ENCODE results near the gene ATP2B2. TPM values are rescaled to one million over a fixed set of nuclear protein-coding genes. Genes with fewer than 3 reads are reported as not detected.

The ATP2B2 gene
- polyA plus RNA-seq, 3 donors, result not detected

DNA sequence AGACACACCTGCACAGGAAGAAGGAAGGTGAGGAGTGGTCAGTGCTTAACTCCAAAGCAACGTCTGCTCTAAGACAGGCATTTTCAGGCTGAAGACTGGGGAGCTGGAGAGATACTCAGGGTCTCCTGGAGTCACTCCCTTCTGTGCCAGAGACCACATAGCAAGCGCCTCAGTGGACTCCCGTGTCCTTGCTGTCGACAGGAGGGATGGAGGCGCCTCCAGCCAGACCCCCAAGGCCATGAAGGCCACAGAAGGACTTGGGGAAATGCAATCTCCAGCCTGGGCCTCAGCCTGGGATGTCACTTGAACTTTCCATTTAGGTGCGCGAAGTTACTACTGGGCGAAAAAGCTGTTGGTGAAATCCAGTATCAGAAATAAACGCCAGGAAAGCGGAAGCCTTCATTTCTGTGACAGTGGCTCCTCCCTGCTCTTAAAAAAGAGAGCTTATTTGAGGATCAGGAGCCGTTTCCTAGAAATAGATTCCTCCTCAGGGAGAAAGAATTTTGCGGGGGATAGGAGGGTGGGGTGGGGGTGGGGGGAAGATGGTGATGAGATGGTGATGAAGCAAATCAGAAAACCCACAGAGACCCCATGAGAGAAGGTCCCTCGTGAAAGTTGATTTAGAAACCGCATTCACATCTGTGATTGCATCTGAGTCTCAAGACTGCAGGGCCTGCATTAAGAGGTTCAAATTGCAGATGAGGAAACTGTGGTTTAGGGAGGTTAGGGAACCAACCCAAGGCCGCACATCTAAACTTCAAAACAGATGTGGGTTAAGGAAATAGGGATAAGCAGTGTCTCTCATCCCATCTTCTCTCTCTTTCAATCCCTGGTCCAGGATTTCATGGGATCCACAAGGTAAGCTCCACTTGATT, 78.8 kb downstream of the ATP2B2 start:
- no peaks in the 10 kb centered on the region for H3K36me3 Mint-ChIP-seq
- H3K9me3 ChIP-seq (replicated peaks in 1 of 2; ENCODE audit: control insufficient read depth in 1 of 2, insufficient read depth in 1 of 2, low read length in 2 of 2), result no peaks in the 10 kb centered on the region
- peaks cover 6 to 17% (median 8%) of the 10 kb centered on the region in 3 donors for H3K27me3 Mint-ChIP-seq (ENCODE audit: low read depth in 3 of 3)
- H3K4me1 Mint-ChIP-seq, result no peaks in the 10 kb centered on the region
- H3K79me2 ChIP-seq (ENCODE audit: insufficient read depth, low read length), result no peaks in the 10 kb centered on the region
- H4K20me1 ChIP-seq (ENCODE audit: insufficient read depth, low read length), result no peaks in the 10 kb centered on the region
- no peak for DNase-seq
- no peak overlapping the region for H3K27ac ChIP-seq (ENCODE audit: low read depth in 1 of 2, low read length in 2 of 2)
- no peak overlapping the region for H3K4me2 ChIP-seq (replicated peaks; ENCODE audit: extremely low read depth, low read length, poor library complexity, severe bottlenecking)
- TF ChIP-seq, protein P1, sequence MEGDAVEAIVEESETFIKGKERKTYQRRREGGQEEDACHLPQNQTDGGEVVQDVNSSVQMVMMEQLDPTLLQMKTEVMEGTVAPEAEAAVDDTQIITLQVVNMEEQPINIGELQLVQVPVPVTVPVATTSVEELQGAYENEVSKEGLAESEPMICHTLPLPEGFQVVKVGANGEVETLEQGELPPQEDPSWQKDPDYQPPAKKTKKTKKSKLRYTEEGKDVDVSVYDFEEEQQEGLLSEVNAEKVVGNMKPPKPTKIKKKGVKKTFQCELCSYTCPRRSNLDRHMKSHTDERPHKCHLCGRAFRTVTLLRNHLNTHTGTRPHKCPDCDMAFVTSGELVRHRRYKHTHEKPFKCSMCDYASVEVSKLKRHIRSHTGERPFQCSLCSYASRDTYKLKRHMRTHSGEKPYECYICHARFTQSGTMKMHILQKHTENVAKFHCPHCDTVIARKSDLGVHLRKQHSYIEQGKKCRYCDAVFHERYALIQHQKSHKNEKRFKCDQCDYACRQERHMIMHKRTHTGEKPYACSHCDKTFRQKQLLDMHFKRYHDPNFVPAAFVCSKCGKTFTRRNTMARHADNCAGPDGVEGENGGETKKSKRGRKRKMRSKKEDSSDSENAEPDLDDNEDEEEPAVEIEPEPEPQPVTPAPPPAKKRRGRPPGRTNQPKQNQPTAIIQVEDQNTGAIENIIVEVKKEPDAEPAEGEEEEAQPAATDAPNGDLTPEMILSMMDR (IDR thresholded peaks at IDR 0.05), result no peak
- no peak overlapping the region for H3K9ac ChIP-seq (ENCODE audit: insufficient read depth, low read length, poor library complexity, severe bottlenecking)
- H3K4me1 ChIP-seq (ENCODE audit: control insufficient read depth in 1 of 2, insufficient read depth in 2 of 2, low read length in 2 of 2), result no peaks in the 10 kb centered on the region
- H3K27me3 ChIP-seq (ENCODE audit: control insufficient read depth in 2 of 2, insufficient read depth in 2 of 2, low read length in 2 of 2), result no peaks in the 10 kb centered on the region
- H3K4me3 Mint-ChIP-seq, result no peak overlapping the region
- no peak overlapping the region for H2AFZ ChIP-seq (ENCODE audit: insufficient read depth, low read depth, low read length, poor library complexity, severe bottlenecking)
- intact Hi-C loops (cut with micrococcal nuclease), result no loop called here
- H3K27ac Mint-ChIP-seq, result no peak overlapping the region
- H3K36me3 ChIP-seq (replicated peaks in 1 of 2; ENCODE audit: control insufficient read depth in 1 of 2, insufficient read depth in 2 of 2, low read length in 2 of 2), result no peaks in the 10 kb centered on the region
- H3K9me3 Mint-ChIP-seq, result peaks cover 0 to 2% (median 0%) of the 10 kb centered on the region in 7 donors
- H3K4me3 ChIP-seq (replicated peaks in 1 of 3; ENCODE audit: low read depth in 2 of 3, low read length in 3 of 3), result no peak overlapping the region
- 89% methylated on average over 12 of the region's 15 CpGs for WGBS (ENCODE audit: insufficient coverage)

- H3K9me3 ChIP-seq (replicated peaks in 1 of 2; ENCODE audit: control insufficient read depth in 1 of 2, insufficient read depth in 1 of 2, low read length in 2 of 2), result no peaks in the 10 kb centered on the region
- no peak overlapping the region for H3K4me2 ChIP-seq (replicated peaks; ENCODE audit: extremely low read depth, low read length, poor library complexity, severe bottlenecking)
- H3K9me3 Mint-ChIP-seq, result peaks cover 0 to 1% (median 0%) of the 10 kb centered on the region in 7 donors
- no peaks in the 10 kb centered on the region for H3K4me1 Mint-ChIP-seq
- no peak overlapping the region for H2AFZ ChIP-seq (ENCODE audit: insufficient read depth, low read depth, low read length, poor library complexity, severe bottlenecking)
- no peak overlapping the region for H3K4me3 ChIP-seq (replicated peaks in 1 of 3; ENCODE audit: low read depth in 2 of 3, low read length in 3 of 3)
- no peak overlapping the region for H3K27ac Mint-ChIP-seq
- WGBS (ENCODE audit: insufficient coverage), result 98% methylated on average over 10 of the region's 14 CpGs
- no peaks in the 10 kb centered on the region for H3K27me3 ChIP-seq (ENCODE audit: control insufficient read depth in 2 of 2, insufficient read depth in 2 of 2, low read length in 2 of 2)
- no peaks in the 10 kb centered on the region for H3K36me3 ChIP-seq (replicated peaks in 1 of 2; ENCODE audit: control insufficient read depth in 1 of 2, insufficient read depth in 2 of 2, low read length in 2 of 2)
- H4K20me1 ChIP-seq (ENCODE audit: insufficient read depth, low read length), result no peaks in the 10 kb centered on the region
- no peak for DNase-seq
- no peaks in the 10 kb centered on the region for H3K4me1 ChIP-seq (ENCODE audit: control insufficient read depth in 1 of 2, insufficient read depth in 2 of 2, low read length in 2 of 2)
- no peak overlapping the region for H3K4me3 Mint-ChIP-seq
- peaks cover 5 to 18% (median 7%) of the 10 kb centered on the region in 3 donors for H3K27me3 Mint-ChIP-seq (ENCODE audit: low read depth in 3 of 3)
- no peaks in the 10 kb centered on the region for H3K36me3 Mint-ChIP-seq
- TF ChIP-seq, protein P1 (IDR thresholded peaks at IDR 0.05), result no peak
- no peak overlapping the region for H3K9ac ChIP-seq (ENCODE audit: insufficient read depth, low read length, poor library complexity, severe bottlenecking)
- intact Hi-C loops (cut with micrococcal nuclease), result no loop called here
- H3K27ac ChIP-seq (ENCODE audit: low read depth in 1 of 2, low read length in 2 of 2), result no peak overlapping the region
- no peaks in the 10 kb centered on the region for H3K79me2 ChIP-seq (ENCODE audit: insufficient read depth, low read length)
Observed at GRCh38 chr3:10423171-10423882, 82.1 kb downstream of the ATP2B2 start.
